MG63 (cell line): ENCODE measurements around the gene NOTCH3. TPM values are rescaled to one million over a fixed set of nuclear protein-coding genes. Genes with fewer than 3 reads are reported as not detected.

Experiments
- total RNA-seq: library from RNA; depleted of rRNA; stranded (reverse); fragments of >200 nt; shearing (Covaris generic); gene quantifications from 2 replicates; pipeline ENCODE4 v1.2.3, GENCODE V29; 2014; ENCODE audit warnings: low replicate concordance; rRNA removed

Gene NOTCH3
- total RNA-seq, 1 experiment from 2014 or later, result 0.56 TPM

Other genes with a start within 250 kb of the NOTCH3 start
- gene SLC1A6, start 221.1 kb downstream of the NOTCH3 start, total RNA-seq, result not detected in 2 replicates
- gene CASP14, start 151.5 kb downstream of the NOTCH3 start, total RNA-seq, result not detected in 2 replicates
- gene OR1I1, start 118.8 kb downstream of the NOTCH3 start, total RNA-seq, result not detected in 2 replicates
- 90.8 and 120 TPM in 2 replicates for gene SYDE1, start 93.6 kb downstream of the NOTCH3 start, total RNA-seq
- gene EPHX3, start 31.5 kb upstream of the NOTCH3 start, total RNA-seq, result not detected in 2 replicates
- gene BRD4, start 131.5 kb upstream of the NOTCH3 start, total RNA-seq, result 9.3 and 16.0 TPM in 2 replicates
- 29.6 and 30.2 TPM in 2 replicates for gene AKAP8, start 178.8 kb upstream of the NOTCH3 start, total RNA-seq
- 83.8 and 108 TPM in 2 replicates for gene AKAP8L, start 218.0 kb upstream of the NOTCH3 start, total RNA-seq
- 18.0 and 24.3 TPM in 2 replicates for gene WIZ, start 249.0 kb upstream of the NOTCH3 start, total RNA-seq